OCI-LY1 (cell line): ENCODE measurements around the gene SERINC2.

Source experiments
- H2AFZ ChIP-seq: fragments of 200-600 bp; sonication (generic), shearing (Covaris generic); 2 replicates; pipeline ENCODE4 v1.6.0; 2014; ENCODE audit warnings: antibody characterized with exemption, mild to moderate bottlenecking, low read length
- H3F3A ChIP-seq: fragments of 200-600 bp; sonication (generic), shearing (Covaris generic); 2 replicates; pipeline ENCODE4 v1.6.0; 2014; ENCODE audit warnings: mild to moderate bottlenecking, antibody characterized with exemption, low read length, moderate library complexity; ENCODE audit not compliant: insufficient read depth
- H3K27ac ChIP-seq: fragments of 200-600 bp; sonication (generic); 2 replicates; pipeline ENCODE4 v1.5.1; 2014; ENCODE audit warnings: low read length, mixed run types, mild to moderate bottlenecking, low read depth; ENCODE audit not compliant: poor library complexity, severe bottlenecking
- H3K27me3 ChIP-seq: fragments of 200-600 bp; sonication (generic); 2 replicates; pipeline ENCODE4 v1.6.0; 2014; ENCODE audit warnings: antibody characterized with exemption, mild to moderate bottlenecking, low read length, moderate library complexity; ENCODE audit not compliant: insufficient read depth
- H3K36me3 ChIP-seq: fragments of 200-600 bp; sonication (generic); 2 replicates; pipeline ENCODE4 v1.6.1; 2014; ENCODE audit warnings: mild to moderate bottlenecking, antibody characterized with exemption, low read length, moderate library complexity, mixed read lengths; ENCODE audit not compliant: insufficient read depth
- H3K4me1 ChIP-seq: fragments of 200-600 bp; sonication (generic); 2 replicates; pipeline ENCODE4 v1.5.1; 2014; ENCODE audit warnings: mild to moderate bottlenecking, low read length, moderate library complexity; ENCODE audit not compliant: insufficient read depth, severe bottlenecking
- H3K4me2 ChIP-seq: fragments of 200-600 bp; sonication (generic), shearing (Covaris generic); 2 replicates; pipeline ENCODE4 v1.6.1; 2014; ENCODE audit warnings: low read length
- H3K4me3 ChIP-seq: fragments of 200-600 bp; sonication (generic); 2 replicates; pipeline ENCODE4 v1.5.1; 2014; ENCODE audit warnings: low read length, low read depth, mild to moderate bottlenecking, mixed read lengths; ENCODE audit not compliant: poor library complexity, severe bottlenecking
- H3K79me2 ChIP-seq: fragments of 200-600 bp; shearing (Covaris generic); 2 replicates; pipeline ENCODE4 v1.6.1; 2016; ENCODE audit warnings: mixed run types, low read length, mixed read lengths; ENCODE audit not compliant: insufficient read depth
- H3K9ac ChIP-seq: fragments of 200-600 bp; sonication (generic), shearing (Covaris generic); 2 replicates; pipeline ENCODE4 v1.6.1; 2014; ENCODE audit warnings: mild to moderate bottlenecking, low read length, mixed read lengths
- H3K9me2 ChIP-seq: fragments of 200-600 bp; sonication (generic), shearing (Covaris generic); 2 replicates; pipeline ENCODE4 v1.6.1; 2014; ENCODE audit warnings: low read depth, mild to moderate bottlenecking, low read length, mixed read lengths
- H3K9me3 ChIP-seq: fragments of 200-600 bp; shearing (Covaris generic); 2 replicates; pipeline ENCODE4 v1.6.1; 2014; ENCODE audit warnings: low read length, mixed read lengths
- H4K20me1 ChIP-seq: fragments of 200-600 bp; sonication (generic), shearing (Covaris generic); 2 replicates; pipeline ENCODE4 v1.6.0; 2016; ENCODE audit warnings: mild to moderate bottlenecking, low read length; ENCODE audit not compliant: insufficient read depth
- CTCF ChIP-seq: fragments of 200-600 bp; sonication (generic), shearing (Covaris generic); IDR thresholded peaks from 2 replicates; pipeline ENCODE4 v1.5.1; 2017; ENCODE audit warnings: mild to moderate bottlenecking, antibody characterized with exemption, low read length, moderate library complexity, mixed read lengths
- EZH2 ChIP-seq: fragments of 200-600 bp; sonication (generic), shearing (Covaris generic); IDR thresholded peaks from 2 replicates; pipeline ENCODE4 v1.8.0; 2017; ENCODE audit warnings: borderline replicate concordance, mixed run types, mild to moderate bottlenecking, antibody characterized with exemption, low read length, moderate library complexity, mixed read lengths

The SERINC2 gene

GRCh38 chr1:31437433-31438037, 24.5 kb downstream of the SERINC2 start:
- Histone ChIP-seq H3K4me1 (no peaks in the 10 kb centered on the region), H3K9me2 (no peaks in the 10 kb centered on the region), H3K36me3 (no peaks in the 10 kb centered on the region), H3K9ac (no peak overlapping the region), H3K27ac (no peak overlapping the region), H3K79me2 (no peaks in the 10 kb centered on the region), H2AFZ (no peak overlapping the region), H3K9me3 (no peaks in the 10 kb centered on the region), H3K27me3 (no peaks in the 10 kb centered on the region; the same call in 1 of the 2 replicates), H3K4me3 (no peak overlapping the region), H4K20me1 (no peaks in the 10 kb centered on the region), H3F3A (no peaks in the 10 kb centered on the region), H3K4me2 (no peak overlapping the region)
- TF ChIP-seq CTCF = no peak

- H3K79me2 ChIP-seq = no peaks in the 10 kb centered on the region
- H3K4me1 ChIP-seq = no peaks in the 10 kb centered on the region
- TF ChIP-seq EZH2 (no peak), CTCF (no peak)
- H3K4me3 ChIP-seq = no peak overlapping the region
- H4K20me1 ChIP-seq = no peaks in the 10 kb centered on the region
- no peaks in the 10 kb centered on the region for H3F3A ChIP-seq
- H2AFZ ChIP-seq = no peak overlapping the region
- H3K27me3 ChIP-seq = no peaks in the 10 kb centered on the region; the same call in 1 of the 2 replicates
- no peaks in the 10 kb centered on the region for H3K9me2 ChIP-seq
- no peaks in the 10 kb centered on the region for H3K9me3 ChIP-seq
- no peak overlapping the region for H3K4me2 ChIP-seq
- H3K9ac ChIP-seq = no peak overlapping the region
- no peak overlapping the region for H3K27ac ChIP-seq
- H3K36me3 ChIP-seq = no peaks in the 10 kb centered on the region
Measured at GRCh38 chr1:31439276-31439675, 26.3 kb downstream of the SERINC2 start.

- no peaks in the 10 kb centered on the region for H3K4me1 ChIP-seq
- TF ChIP-seq EZH2 = no peak
- no peak for TF ChIP-seq CTCF
- H3K9me3 ChIP-seq = no peaks in the 10 kb centered on the region
- no peak overlapping the region for H3K4me3 ChIP-seq
- H3K27me3 ChIP-seq = no peaks in the 10 kb centered on the region; the same call in 1 of the 2 replicates
- H3K27ac ChIP-seq = no peak overlapping the region
- H3K4me2 ChIP-seq = no peak overlapping the region
- H3F3A ChIP-seq = no peaks in the 10 kb centered on the region
- no peaks in the 10 kb centered on the region for H3K36me3 ChIP-seq
- H4K20me1 ChIP-seq = no peaks in the 10 kb centered on the region
- H3K9me2 ChIP-seq = no peaks in the 10 kb centered on the region
- H2AFZ ChIP-seq = no peak overlapping the region
- no peaks in the 10 kb centered on the region for H3K79me2 ChIP-seq
- no peak overlapping the region for H3K9ac ChIP-seq
Measured at GRCh38 chr1:31441073-31441472, 28.1 kb downstream of the SERINC2 start.
